ENCODE results near the gene DUSP15.

DUSP15 gene

DNA sequence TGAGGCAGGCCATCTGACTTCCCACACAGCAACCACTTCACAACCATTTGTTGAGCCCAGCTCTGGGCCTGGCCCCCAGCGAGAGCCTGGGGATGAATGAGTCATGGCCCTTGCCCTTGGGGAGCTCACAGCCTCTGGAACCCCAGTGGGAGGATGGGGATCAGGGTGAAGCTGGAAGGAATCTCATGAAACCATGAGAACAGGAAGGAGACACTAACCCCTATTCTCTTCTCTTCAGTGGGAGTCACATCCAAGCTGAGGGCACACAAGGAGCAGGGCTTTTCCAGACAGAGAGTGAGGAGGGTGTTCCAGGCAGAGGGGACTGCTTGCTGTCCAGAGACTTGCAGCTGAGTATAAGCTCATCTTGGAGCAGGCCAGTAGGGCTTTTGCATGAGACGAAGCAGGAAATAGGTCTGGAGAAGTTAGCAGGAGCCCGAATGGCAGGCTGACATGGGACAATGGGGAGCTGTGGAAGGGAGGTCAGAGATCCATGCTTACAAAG lies 32.4 kb downstream of the DUSP15 start:
- Histone ChIP-seq H3K9me3 (ENCODE audit: severe bottlenecking) (no peaks in the 10 kb centered on the region), H3K4me3 (ENCODE audit: low read depth, low read length) (no peak overlapping the region), H3K36me3 (no peaks in the 10 kb centered on the region), H3K27ac (no peak overlapping the region), H3K27me3 (ENCODE audit: insufficient read depth, low read depth, severe bottlenecking) (no peaks in the 10 kb centered on the region)
- TF ChIP-seq, protein P1, sequence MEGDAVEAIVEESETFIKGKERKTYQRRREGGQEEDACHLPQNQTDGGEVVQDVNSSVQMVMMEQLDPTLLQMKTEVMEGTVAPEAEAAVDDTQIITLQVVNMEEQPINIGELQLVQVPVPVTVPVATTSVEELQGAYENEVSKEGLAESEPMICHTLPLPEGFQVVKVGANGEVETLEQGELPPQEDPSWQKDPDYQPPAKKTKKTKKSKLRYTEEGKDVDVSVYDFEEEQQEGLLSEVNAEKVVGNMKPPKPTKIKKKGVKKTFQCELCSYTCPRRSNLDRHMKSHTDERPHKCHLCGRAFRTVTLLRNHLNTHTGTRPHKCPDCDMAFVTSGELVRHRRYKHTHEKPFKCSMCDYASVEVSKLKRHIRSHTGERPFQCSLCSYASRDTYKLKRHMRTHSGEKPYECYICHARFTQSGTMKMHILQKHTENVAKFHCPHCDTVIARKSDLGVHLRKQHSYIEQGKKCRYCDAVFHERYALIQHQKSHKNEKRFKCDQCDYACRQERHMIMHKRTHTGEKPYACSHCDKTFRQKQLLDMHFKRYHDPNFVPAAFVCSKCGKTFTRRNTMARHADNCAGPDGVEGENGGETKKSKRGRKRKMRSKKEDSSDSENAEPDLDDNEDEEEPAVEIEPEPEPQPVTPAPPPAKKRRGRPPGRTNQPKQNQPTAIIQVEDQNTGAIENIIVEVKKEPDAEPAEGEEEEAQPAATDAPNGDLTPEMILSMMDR (IDR thresholded peaks at IDR 0.05; ENCODE audit: low read depth, low read length), result no peak
- no peak for DNase-seq

DNA sequence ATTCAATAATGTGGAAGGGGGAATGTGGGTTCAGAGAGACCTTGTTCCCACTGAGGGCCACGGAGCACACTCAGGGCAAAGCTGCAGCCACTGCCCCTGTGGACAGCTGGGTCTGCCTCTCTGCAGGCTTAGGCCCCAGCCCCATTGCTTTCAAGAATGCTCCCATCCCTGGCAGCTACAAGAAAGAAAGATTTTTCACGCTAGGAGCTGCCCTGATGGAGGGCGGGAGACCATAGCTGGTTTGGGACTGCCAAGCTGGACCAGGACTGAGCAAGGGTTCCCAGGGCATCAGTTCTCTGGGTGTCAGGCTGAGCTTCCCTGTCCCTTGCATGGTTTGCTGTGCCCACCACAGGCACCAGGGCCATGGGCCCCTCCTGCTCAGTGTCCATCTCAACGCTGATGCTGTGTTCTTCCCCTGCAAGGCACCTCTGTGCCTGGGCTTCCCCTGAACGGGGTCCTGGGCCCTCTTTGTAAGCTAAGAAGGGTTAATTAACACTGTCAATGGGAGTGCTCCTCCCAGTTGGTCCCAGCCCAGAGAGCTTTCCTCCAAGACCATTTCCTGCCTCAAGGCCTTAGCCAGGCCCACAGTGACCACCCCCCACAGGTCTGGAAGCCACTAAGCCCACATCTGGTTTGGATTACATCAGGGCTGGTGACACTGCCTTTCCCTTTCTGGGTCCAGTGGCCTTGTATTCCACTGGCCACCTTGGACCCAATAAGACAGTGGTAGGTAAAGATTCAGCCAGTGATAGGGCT lies 33.3 kb downstream of the DUSP15 start:
- no peak overlapping the region for H3K27ac ChIP-seq
- DNase-seq, result no peak

DNA sequence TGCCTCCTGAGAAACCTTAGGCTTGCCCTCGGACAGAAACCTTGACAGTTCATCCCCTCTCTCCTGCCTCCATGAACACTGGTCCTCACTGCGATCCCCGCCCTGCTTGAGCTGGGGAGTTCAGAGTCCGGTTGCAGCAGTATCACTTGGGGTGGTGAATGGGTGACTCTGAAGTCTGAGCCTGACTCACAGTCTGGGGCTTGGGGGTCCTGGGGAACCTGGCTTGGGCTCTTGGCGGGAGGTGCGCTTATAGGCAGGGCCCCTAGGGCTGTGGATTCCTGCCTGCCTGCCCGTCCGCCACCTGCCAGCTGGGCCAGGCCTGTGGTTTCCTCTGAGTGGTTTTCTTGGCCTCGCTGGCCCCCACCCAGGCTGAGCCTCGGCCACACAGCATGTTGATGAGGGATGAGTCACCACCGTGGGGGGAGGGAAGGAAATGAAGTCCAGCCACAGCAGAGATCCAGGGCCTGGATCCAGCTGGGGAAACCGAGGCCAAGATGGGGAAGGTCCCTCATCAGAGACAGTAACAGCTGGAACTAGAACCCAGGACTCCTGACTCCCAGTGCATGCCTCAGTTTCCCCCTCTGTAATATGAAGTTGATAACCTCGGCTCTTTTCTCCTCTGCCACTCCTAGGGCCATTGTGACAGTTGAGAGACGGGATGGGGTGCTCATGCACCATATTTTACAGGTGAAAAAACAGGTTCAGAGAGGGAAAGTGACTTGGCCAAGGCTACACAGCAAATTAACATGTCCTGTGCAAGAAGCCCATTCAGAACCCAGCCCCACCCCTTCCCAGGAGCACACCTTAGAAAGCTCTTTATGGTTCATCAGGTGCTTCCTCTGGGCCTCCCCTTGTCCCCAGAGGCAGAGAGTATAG lies 34.1 kb downstream of the DUSP15 start:
- TF ChIP-seq, protein P1 (IDR thresholded peaks at IDR 0.05; ENCODE audit: low read depth, low read length), result no peak
- peak; percentile 41 for DNase-seq
- Histone ChIP-seq H3K36me3 (no peaks in the 10 kb centered on the region), H3K9me3 (ENCODE audit: severe bottlenecking) (no peaks in the 10 kb centered on the region), H3K27ac (no peak overlapping the region), H3K4me3 (ENCODE audit: low read depth, low read length) (no peak overlapping the region), H3K27me3 (ENCODE audit: insufficient read depth, low read depth, severe bottlenecking) (no peaks in the 10 kb centered on the region)

More for the DNA sequence above, 33.3 kb downstream of the DUSP15 start:
- Histone ChIP-seq H3K9me3 (ENCODE audit: severe bottlenecking) (no peaks in the 10 kb centered on the region), H3K4me3 (ENCODE audit: low read depth, low read length) (no peak overlapping the region), H3K36me3 (no peaks in the 10 kb centered on the region), H3K27me3 (ENCODE audit: insufficient read depth, low read depth, severe bottlenecking) (no peaks in the 10 kb centered on the region)
- TF ChIP-seq, protein P1 (IDR thresholded peaks at IDR 0.05; ENCODE audit: low read depth, low read length), result no peak

DNA sequence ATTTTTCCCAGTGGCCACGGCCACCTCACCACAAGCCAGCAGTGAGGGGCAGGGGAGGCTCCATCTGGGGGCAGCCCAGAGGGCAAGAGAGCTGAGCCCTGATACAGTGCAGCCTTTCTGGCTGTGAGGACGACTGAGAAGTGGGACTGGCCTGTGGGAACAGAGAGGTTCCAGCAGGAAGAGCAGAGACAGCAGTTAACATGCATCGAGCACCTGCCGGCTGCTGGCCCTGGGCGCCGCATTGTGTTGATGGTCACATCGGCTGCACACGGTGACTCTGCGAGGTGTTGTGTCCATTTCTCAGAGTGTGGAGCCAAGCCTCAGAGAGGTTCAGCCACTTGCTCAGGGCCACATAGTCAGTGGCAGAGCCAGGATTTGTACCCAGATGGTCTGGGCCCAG lies 34.8 kb downstream of the DUSP15 start:
- TF ChIP-seq, protein P1 (IDR thresholded peaks at IDR 0.05; ENCODE audit: low read depth, low read length), result no peak
- DNase-seq, result no peak
- no peak overlapping the region for H3K4me3 ChIP-seq (ENCODE audit: low read depth, low read length)
- H3K36me3 ChIP-seq, result no peaks in the 10 kb centered on the region
- no peak overlapping the region for H3K27ac ChIP-seq
- no peaks in the 10 kb centered on the region for H3K9me3 ChIP-seq (ENCODE audit: severe bottlenecking)
- no peaks in the 10 kb centered on the region for H3K27me3 ChIP-seq (ENCODE audit: insufficient read depth, low read depth, severe bottlenecking)

DNA sequence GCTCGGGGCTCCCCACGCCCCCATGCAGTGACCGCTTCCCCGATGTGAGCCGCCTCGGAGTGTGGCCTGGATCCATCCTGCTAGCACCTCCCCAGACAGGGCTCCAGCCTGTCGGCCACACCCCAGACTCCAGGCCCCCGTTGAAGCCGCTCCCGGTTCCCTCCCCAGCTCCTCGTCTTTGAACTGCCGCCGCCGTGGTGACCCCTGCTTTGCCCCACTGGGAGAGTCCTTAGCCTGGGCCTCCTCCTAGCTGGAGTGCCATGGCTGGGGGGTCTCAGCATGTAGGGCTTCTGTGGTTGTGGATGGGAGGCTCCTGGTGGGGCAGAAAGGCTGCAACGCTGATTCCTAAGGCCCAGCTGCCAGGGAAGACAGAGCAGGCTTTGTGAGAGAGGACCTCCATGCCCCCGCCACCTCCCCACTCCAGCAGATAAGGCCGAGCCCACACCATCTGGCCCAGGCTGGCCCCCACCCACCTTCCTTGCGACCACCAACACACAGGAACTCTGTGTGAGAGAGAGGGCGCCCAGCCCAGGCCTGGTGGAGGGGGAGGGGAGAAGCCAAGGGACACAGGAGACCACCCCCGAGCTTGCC lies 36.3 kb downstream of the DUSP15 start:
- no peaks in the 10 kb centered on the region for H3K9me3 ChIP-seq (ENCODE audit: severe bottlenecking)
- H3K27me3 ChIP-seq (ENCODE audit: insufficient read depth, low read depth, severe bottlenecking), result no peaks in the 10 kb centered on the region
- TF ChIP-seq, protein P1 (IDR thresholded peaks at IDR 0.05; ENCODE audit: low read depth, low read length), result no peak
- no peaks in the 10 kb centered on the region for H3K36me3 ChIP-seq
- DNase-seq, result peak; percentile 29
- no peak overlapping the region for H3K4me3 ChIP-seq (ENCODE audit: low read depth, low read length)
- peak overlapping the region; percentile 55 for H3K27ac ChIP-seq
